Testis (tissue), 3 donors: Measurements from ENCODE around the gene VWA7. TPM values are rescaled to one million over a fixed set of nuclear protein-coding genes. Genes with fewer than 3 reads are reported as not detected.

Experiments
- DNase-seq: peaks from one replicate; pipeline ENCODE4 v3.0.0-alpha.2; 2019
- H3K27ac ChIP-seq, 2 donors: fragments of 200-600 bp; sonication (generic); one replicate each; pipeline ENCODE4 v1.5.1; 2019
- H3K27me3 ChIP-seq: fragments of 200-600 bp; sonication (generic); one replicate; pipeline ENCODE4 v1.5.1; 2019
- H3K36me3 ChIP-seq: fragments of 200-600 bp; sonication (generic); one replicate; pipeline ENCODE4 v1.5.1; 2017; ENCODE audit warnings: low read depth; ENCODE audit errors: missing control alignments
- H3K4me1 ChIP-seq: fragments of 200-600 bp; sonication (generic); one replicate; pipeline ENCODE4 v1.5.1; 2019
- H3K4me3 ChIP-seq, 2 donors: fragments of 200-600 bp; sonication (generic); one replicate each; pipeline ENCODE4 v1.5.1; 2017 to 2019
- H3K9me3 ChIP-seq: fragments of 200-600 bp; sonication (generic); one replicate; pipeline ENCODE4 v1.5.1; 2017
- POLR2A ChIP-seq: fragments of 450-650 bp; IDR thresholded peaks from one replicate; pipeline ENCODE4 v1.6.1; 2017; ENCODE audit warnings: antibody characterized with exemption, mild to moderate bottlenecking, moderate library complexity
- WGBS, 2 donors: methylation state at CpG; one replicate each; pipeline ENCODE4 v1.1.5; 2018; 5-methylcytosine and 5-hydroxymethylcytosine counted together
- intact Hi-C: fragments of 100-400 bp; cut with DNase I; formaldehyde crosslinking; loops from one replicate; pipeline ENCODE4 v1.15.1; 2023; ENCODE audit warnings: low total_unique reads
- polyA plus RNA-seq: library from polyadenylated mRNA; stranded (reverse); fragments of 350-450 nt; fragmentation: Illumina TruSeq; extraction: RNeasy Lipid Tissue Mini Kit (QIAGEN cat#74804); gene quantifications from one replicate; pipeline ENCODE4 v1.2.3, GENCODE V29; 2014; ENCODE audit warnings: low read depth, low replicate concordance; ENCODE audit not compliant: insufficient read depth
- total RNA-seq, 2 donors: library from RNA; depleted of rRNA; stranded (reverse); fragments of >200 nt; gene quantifications; one replicate each; pipeline ENCODE4 v1.2.3, GENCODE V29; 2016
- TF ChIP-seq, protein P1 (sequence below), 3 experiments: fragments of 450-650 bp in 2 of 3; fragments of 200-600 bp in 1 of 3; sonication (generic) in 1 of 3; IDR thresholded peaks; one replicate each; pipeline ENCODE4 v1.5.1; 2016 to 2019; ENCODE audit warnings: antibody characterized with exemption in 3 of 3, mild to moderate bottlenecking in 2 of 3, moderate library complexity in 1 of 3

Gene VWA7
- total and polyA plus RNA-seq, 3 donors from 2014 or later, result 2.7 to 6.3 (median 3.1) TPM

DNA sequence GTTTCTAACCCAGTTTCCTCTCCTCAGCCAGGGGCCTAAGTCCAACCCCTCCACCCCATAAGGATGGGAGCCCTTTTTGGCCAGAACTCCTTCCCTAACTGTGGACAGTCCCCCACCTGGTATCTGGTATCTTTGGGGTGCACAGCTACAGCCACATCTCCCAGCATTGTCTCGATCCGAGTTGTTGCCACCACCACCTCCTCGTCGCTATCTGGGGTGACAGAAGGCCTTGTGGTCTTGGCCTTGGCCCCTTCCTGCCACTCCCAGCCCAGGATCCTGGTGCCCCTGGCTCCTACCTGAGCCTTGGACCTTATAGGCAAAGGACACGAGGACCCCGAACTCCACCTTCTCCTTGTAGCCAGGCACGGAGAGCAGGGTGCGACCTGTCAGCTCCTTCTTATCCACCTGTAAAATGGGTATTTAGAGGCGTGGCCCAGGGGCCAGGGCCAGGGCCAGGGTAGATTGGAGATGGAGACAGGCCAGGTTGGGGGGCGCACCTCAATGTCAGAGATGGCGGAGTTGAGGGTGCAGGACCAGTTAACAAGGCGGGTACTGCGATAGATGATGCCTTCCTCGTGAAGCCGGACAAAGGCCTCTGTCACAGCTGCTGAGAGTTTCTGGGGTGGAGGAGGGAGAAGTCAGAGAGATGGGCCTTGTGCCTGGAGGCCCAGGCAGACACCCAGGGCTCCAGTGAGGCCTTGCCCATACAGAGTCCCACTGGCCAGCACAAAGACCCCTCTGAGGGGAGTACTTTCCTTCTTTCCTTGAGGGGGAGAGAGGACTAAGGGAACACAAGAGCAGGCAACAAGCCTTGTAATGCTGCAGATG is 7.2 kb upstream of the VWA7 start:
- H3K27ac ChIP-seq, result no peak overlapping the region
- no peaks in the 10 kb centered on the region for H3K36me3 ChIP-seq
- no peak overlapping the region for H3K4me3 ChIP-seq
- intact Hi-C loops, result no loop called here
- no peaks in the 10 kb centered on the region for H3K4me1 ChIP-seq
- no peak for DNase-seq
- H3K9me3 ChIP-seq, result no peaks in the 10 kb centered on the region
- no peaks in the 10 kb centered on the region for H3K27me3 ChIP-seq
- WGBS, 2 donors, result 95 to 97% methylated on average over 15 of the region's 15 CpGs
- TF ChIP-seq, protein P1, sequence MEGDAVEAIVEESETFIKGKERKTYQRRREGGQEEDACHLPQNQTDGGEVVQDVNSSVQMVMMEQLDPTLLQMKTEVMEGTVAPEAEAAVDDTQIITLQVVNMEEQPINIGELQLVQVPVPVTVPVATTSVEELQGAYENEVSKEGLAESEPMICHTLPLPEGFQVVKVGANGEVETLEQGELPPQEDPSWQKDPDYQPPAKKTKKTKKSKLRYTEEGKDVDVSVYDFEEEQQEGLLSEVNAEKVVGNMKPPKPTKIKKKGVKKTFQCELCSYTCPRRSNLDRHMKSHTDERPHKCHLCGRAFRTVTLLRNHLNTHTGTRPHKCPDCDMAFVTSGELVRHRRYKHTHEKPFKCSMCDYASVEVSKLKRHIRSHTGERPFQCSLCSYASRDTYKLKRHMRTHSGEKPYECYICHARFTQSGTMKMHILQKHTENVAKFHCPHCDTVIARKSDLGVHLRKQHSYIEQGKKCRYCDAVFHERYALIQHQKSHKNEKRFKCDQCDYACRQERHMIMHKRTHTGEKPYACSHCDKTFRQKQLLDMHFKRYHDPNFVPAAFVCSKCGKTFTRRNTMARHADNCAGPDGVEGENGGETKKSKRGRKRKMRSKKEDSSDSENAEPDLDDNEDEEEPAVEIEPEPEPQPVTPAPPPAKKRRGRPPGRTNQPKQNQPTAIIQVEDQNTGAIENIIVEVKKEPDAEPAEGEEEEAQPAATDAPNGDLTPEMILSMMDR (IDR thresholded peaks at IDR 0.05), result no peak
- TF ChIP-seq POLR2A, result no peak

GRCh38 chr6:31782126-31782855 is 5.2 kb upstream of the VWA7 start:
- no peaks in the 10 kb centered on the region for H3K9me3 ChIP-seq
- H3K27ac ChIP-seq, result no peak overlapping the region
- no peak overlapping the region for H3K4me3 ChIP-seq
- no peak for TF ChIP-seq POLR2A
- TF ChIP-seq, protein P1 (IDR thresholded peaks at IDR 0.05), result no peak
- no peaks in the 10 kb centered on the region for H3K36me3 ChIP-seq
- H3K4me1 ChIP-seq, result peaks cover 2% of the 10 kb centered on the region
- 87 to 96% methylated on average over 22 to 32 of the region's 32 CpGs for WGBS, 2 donors
- intact Hi-C loops, result no loop called here
- no peak for DNase-seq
- H3K27me3 ChIP-seq, result no peaks in the 10 kb centered on the region

DNA sequence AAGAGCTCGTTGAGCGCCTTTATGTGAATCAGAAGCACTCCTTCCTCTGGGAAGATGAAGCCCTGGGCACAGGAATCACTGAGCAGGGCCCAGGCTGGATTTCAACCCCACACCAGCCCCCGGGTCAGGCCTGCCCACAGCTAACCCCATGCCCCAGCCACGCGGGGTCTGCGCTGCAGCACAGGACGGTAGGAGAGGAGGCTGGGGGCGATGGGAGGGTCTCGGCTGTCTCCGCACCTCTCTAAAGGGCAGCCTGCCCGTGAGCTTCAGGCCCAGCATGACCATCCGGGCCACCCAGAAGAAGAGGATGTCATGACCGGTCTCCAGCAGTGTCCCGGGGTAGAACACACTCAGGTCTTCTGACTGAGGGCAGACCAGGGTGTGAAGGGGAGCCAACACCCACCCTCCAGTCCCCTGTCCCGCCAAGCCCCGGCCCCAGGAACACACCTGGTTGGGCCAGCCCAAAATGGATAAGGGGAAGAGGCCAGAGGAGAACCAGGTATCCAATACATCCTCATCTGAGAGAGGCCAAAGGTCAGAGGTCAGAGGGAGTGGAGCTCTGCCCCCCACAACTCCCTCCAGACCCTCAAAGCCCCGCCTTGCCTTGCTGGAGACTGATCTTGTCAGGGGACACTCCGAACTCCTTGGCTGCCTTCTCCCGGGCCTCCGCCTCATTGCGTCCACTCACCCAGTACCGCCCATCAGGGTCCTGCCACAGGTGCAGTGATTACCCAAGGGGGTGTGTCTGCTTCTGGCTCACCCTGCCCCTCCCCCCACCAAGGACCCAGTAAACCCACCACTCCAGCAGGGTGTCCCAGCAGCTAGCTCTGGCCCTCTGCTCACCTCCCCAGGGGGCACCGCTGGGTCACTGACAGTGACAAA is 4.4 kb upstream of the VWA7 start:
- Histone ChIP-seq H3K9me3 (no peaks in the 10 kb centered on the region), H3K36me3 (no peaks in the 10 kb centered on the region), H3K27ac (no peak overlapping the region), H3K4me1 (peaks cover 10% of the 10 kb centered on the region), H3K27me3 (no peaks in the 10 kb centered on the region), H3K4me3 (no peak overlapping the region)
- DNase-seq, result no peak
- TF ChIP-seq, protein P1 (IDR thresholded peaks at IDR 0.05), result no peak
- TF ChIP-seq POLR2A, result no peak
- intact Hi-C loops, result no loop called here
- 91 to 94% methylated on average over 8 to 23 of the region's 23 CpGs for WGBS, 2 donors

DNA sequence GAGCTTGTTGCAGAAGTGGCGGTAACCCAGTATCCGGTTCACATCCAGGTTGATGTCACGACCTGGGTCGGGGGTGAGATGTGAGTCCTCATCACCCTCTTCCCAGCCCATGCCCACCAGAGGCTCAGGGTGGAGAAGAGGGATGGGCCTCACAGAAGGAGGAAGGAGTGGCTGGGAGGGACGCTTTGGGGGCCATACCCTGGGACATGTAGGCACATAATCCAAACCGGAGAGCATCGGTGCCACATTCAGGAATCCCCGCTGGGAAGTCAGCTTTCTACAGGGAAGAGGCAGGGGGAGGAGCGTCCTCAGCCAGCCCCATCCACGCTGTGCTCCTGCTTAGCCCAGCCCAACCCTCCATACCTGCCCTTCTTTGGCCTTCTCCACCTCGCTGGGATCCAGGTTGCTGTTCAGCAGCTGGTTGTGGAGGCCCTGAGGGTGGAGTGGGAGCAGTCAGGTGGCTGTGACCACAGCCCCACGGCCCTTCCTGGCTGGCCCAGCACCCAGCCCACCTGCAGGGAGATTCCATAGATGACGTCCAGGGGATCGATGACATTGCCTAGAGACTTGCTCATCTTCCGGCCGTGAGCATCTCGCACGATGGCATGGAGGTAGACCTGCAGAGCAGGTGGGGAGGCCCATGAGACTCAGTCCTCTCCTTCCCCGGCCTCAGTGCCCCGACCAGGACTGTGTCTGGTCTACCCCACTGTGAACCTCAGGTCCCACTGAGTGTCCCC is 3.5 kb upstream of the VWA7 start:
- H3K4me1 ChIP-seq, result peaks cover 12% of the 10 kb centered on the region
- no peaks in the 10 kb centered on the region for H3K27me3 ChIP-seq
- no peaks in the 10 kb centered on the region for H3K36me3 ChIP-seq
- no peak for DNase-seq
- no peak overlapping the region for H3K4me3 ChIP-seq
- WGBS, 2 donors, result 90 to 92% methylated on average over 9 to 20 of the region's 20 CpGs
- no peaks in the 10 kb centered on the region for H3K9me3 ChIP-seq
- TF ChIP-seq POLR2A, result no peak
- no peak overlapping the region for H3K27ac ChIP-seq
- intact Hi-C loops, result no loop called here
